ENCODE data around the gene ZNF99. TPM values are rescaled to one million over a fixed set of nuclear protein-coding genes. Genes with fewer than 3 reads are reported as not detected.
"Not testable (repeated sequence)": the region's sequence is repeated elsewhere in the genome, so short reads cannot be mapped to it uniquely, and the experiment has no call there.

Gene ZNF99
- total RNA-seq, 1 donor from 2014 or later = not detected

DNA sequence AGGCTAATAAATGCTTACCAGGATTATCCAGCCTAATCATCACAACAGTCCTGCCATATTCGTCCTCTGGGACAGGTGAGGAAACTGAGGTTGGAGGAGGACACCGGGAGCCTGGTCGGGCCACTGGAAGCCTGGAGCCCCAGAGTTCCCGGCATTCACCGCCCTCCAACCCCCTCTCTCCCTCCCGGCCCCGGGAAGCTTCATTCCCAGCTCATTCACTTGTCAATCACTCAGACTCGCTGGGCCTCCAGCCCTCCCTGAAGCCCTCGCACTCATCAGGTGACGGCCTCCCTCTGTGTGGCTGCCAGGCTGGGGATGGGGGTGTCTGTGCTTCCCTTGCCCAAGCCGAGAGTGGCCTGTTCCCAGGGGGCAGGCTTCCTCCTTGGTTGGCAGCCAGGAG lies 22.5 kb upstream of the ZNF99 start:
- DNase-seq (ENCODE audit: low read depth) = no peak
- Histone ChIP-seq H3K27me3 (ENCODE audit: control insufficient read depth, insufficient read depth, low read length) (no peaks in the 10 kb centered on the region), H3K36me3 (ENCODE audit: control insufficient read depth, insufficient read depth, low read length) (no peaks in the 10 kb centered on the region), H3K4me3 (ENCODE audit: low read depth, low read length) (no peak overlapping the region)
- TF ChIP-seq, protein P1, sequence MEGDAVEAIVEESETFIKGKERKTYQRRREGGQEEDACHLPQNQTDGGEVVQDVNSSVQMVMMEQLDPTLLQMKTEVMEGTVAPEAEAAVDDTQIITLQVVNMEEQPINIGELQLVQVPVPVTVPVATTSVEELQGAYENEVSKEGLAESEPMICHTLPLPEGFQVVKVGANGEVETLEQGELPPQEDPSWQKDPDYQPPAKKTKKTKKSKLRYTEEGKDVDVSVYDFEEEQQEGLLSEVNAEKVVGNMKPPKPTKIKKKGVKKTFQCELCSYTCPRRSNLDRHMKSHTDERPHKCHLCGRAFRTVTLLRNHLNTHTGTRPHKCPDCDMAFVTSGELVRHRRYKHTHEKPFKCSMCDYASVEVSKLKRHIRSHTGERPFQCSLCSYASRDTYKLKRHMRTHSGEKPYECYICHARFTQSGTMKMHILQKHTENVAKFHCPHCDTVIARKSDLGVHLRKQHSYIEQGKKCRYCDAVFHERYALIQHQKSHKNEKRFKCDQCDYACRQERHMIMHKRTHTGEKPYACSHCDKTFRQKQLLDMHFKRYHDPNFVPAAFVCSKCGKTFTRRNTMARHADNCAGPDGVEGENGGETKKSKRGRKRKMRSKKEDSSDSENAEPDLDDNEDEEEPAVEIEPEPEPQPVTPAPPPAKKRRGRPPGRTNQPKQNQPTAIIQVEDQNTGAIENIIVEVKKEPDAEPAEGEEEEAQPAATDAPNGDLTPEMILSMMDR (IDR thresholded peaks at IDR 0.05; ENCODE audit: insufficient read depth, low read length, severe bottlenecking) = no peak
- FAIRE-seq = no peak

- FAIRE-seq (no peak), DNase-seq (ENCODE audit: low read depth) (no peak)
- TF ChIP-seq, protein P1 (IDR thresholded peaks at IDR 0.05; ENCODE audit: insufficient read depth, low read length, severe bottlenecking) = no peak
- H3K4me3 ChIP-seq (ENCODE audit: low read depth, low read length) = no peak overlapping the region
- H3K27me3 ChIP-seq (ENCODE audit: control insufficient read depth, insufficient read depth, low read length) = no peaks in the 10 kb centered on the region
- no peaks in the 10 kb centered on the region for H3K36me3 ChIP-seq (ENCODE audit: control insufficient read depth, insufficient read depth, low read length)
These were observed 13.1 kb upstream of the ZNF99 start for GRCh38 chr19:22797040-22797439.

- H3K4me3 ChIP-seq (ENCODE audit: low read depth, low read length); FAIRE-seq; H3K36me3 ChIP-seq (ENCODE audit: control insufficient read depth, insufficient read depth, low read length); H3K27me3 ChIP-seq (ENCODE audit: control insufficient read depth, insufficient read depth, low read length); DNase-seq (ENCODE audit: low read depth): not testable (repeated sequence)
These were observed 8.9 kb upstream of the ZNF99 start for GRCh38 chr19:22792863-22793262.

GRCh38 chr19:22735911-22736645 lies 47.9 kb downstream of the ZNF99 start:
- TF ChIP-seq, protein P1 (IDR thresholded peaks at IDR 0.05; ENCODE audit: insufficient read depth, low read length, severe bottlenecking) = no peak
- Histone ChIP-seq H3K4me3 (ENCODE audit: low read depth, low read length) (no peak overlapping the region), H3K36me3 (ENCODE audit: control insufficient read depth, insufficient read depth, low read length) (no peaks in the 10 kb centered on the region), H3K27me3 (ENCODE audit: control insufficient read depth, insufficient read depth, low read length) (no peaks in the 10 kb centered on the region)
- DNase-seq (ENCODE audit: low read depth) = no peak
- no peak for FAIRE-seq

DNA sequence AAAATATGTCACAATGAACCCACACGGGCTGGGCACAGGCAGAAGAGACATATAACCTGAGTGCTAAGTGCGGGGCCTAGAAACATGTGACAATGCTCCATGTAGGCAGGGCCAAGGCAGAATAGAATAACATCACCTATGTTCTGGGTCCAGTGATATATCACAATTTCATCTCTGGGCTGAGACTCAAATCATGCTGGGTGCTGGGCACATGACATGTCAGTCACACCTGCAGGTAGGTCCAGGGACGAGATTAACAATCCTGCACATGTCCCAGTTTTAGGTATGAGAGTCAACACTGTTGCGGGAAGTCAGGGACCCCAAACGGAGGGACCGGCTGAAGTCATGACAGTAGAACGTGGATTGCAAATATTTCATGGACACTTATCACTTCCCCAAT lies 50.3 kb downstream of the ZNF99 start:
- H3K4me3 ChIP-seq (ENCODE audit: low read depth, low read length) = no peak overlapping the region
- no peaks in the 10 kb centered on the region for H3K27me3 ChIP-seq (ENCODE audit: control insufficient read depth, insufficient read depth, low read length)
- FAIRE-seq = no peak
- no peak for DNase-seq (ENCODE audit: low read depth)
- TF ChIP-seq, protein P1 (IDR thresholded peaks at IDR 0.05; ENCODE audit: insufficient read depth, low read length, severe bottlenecking) = no peak
- H3K36me3 ChIP-seq (ENCODE audit: control insufficient read depth, insufficient read depth, low read length) = no peaks in the 10 kb centered on the region

DNA sequence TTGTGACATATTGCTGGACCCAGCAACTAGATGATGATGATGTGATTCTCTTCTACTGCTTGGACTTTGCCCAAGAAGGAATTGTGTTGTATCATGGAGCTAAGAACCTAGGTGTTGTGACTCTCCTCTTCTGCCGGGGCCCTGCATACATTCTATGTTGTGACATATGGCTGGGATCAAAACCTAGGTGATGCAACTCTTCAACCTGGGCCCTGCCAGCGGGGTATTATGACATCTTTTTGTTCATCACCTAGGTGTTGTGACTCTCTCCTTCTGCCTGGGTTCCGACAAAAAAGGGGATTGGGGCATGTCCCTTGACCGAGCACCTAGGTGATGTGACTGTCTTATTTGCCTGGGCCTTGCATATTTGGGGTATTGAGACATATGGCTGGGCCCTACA lies 55.7 kb downstream of the ZNF99 start:
- DNase-seq (ENCODE audit: low read depth); H3K36me3 ChIP-seq (ENCODE audit: control insufficient read depth, insufficient read depth, low read length); H3K27me3 ChIP-seq (ENCODE audit: control insufficient read depth, insufficient read depth, low read length); FAIRE-seq; H3K4me3 ChIP-seq (ENCODE audit: low read depth, low read length): not testable (repeated sequence)

DNA sequence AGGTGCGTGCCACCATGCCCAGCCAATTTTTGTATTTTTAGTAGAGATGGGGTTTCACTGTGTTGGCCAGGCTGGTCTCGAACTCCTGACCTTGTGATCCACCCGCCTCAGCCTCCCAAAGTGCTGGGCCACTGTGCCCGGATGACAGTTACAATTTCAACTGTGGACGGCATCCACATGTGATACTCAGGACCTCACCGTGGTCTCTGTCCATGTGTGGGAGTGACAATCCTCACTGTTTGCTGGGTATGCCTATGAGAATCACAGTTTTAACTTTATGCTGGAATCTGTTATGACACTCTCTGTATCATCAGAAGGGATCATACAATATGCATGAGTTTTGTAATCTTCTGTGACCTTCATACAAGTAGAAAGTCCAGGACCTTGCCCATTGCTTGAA lies 62.4 kb downstream of the ZNF99 start:
- not testable (repeated sequence) for H3K36me3 ChIP-seq (ENCODE audit: control insufficient read depth, insufficient read depth, low read length); DNase-seq (ENCODE audit: low read depth); H3K4me3 ChIP-seq (ENCODE audit: low read depth, low read length); FAIRE-seq; H3K27me3 ChIP-seq (ENCODE audit: control insufficient read depth, insufficient read depth, low read length)
